Adrenal gland (tissue), 19 donors: ENCODE results near the gene NAP1L1. TPM values are rescaled to one million over a fixed set of nuclear protein-coding genes. Genes with fewer than 3 reads are reported as not detected.

ENCODE experiments used
- DNase-seq, 7 donors: peaks; one replicate each; pipeline ENCODE4 v3.0.0-alpha.2; 2019 to 2020
- H3K27ac ChIP-seq, 5 donors: fragments of 200-600 bp; sonication (generic) in 4 of 5; 1 replicate in 3 of 5; 2 replicates in 2 of 5; pipeline versions ENCODE4 v1.5.1 to v1.8.0; 2016 to 2020; ENCODE audit warnings: mild to moderate bottlenecking in 1 of 5
- H3K27me3 ChIP-seq: fragments of 200-600 bp; 2 replicates; pipeline ENCODE4 v1.8.0; 2021
- H3K36me3 ChIP-seq, 2 donors: fragments of 200-600 bp; replicated peaks in 1 of 2; 1 replicate in 1 of 2; 2 replicates in 1 of 2; pipeline versions ENCODE4 v1.5.1 to v1.8.0; 2018 to 2022
- H3K4me1 ChIP-seq, 2 donors: fragments of 200-600 bp; replicated peaks in 1 of 2; 1 replicate in 1 of 2; 2 replicates in 1 of 2; pipeline versions ENCODE4 v1.5.1 to v1.8.0; 2018 to 2021
- H3K4me3 ChIP-seq, 4 donors: fragments of 200-600 bp; sonication (generic) in 3 of 4; one replicate each; pipeline ENCODE4 v1.5.1; 2016 to 2018
- H3K9me3 ChIP-seq, 3 donors: fragments of 200-600 bp; sonication (generic) in 1 of 3; replicated peaks in 1 of 3; 1 replicate in 2 of 3; 2 replicates in 1 of 3; pipeline versions ENCODE4 v1.5.1 to v1.8.0; 2016 to 2021
- CTCF ChIP-seq, 6 experiments: fragments of 450-650 bp in 4 of 6; fragments of 200-600 bp in 2 of 6; sonication (generic) in 1 of 6; IDR thresholded peaks; 1 replicate in 5 of 6; 2 replicates in 1 of 6; pipeline versions ENCODE4 v1.5.1 to v1.8.0; 2016 to 2021; ENCODE audit warnings: antibody characterized with exemption in 6 of 6, mild to moderate bottlenecking in 2 of 6, moderate library complexity in 1 of 6
- POLR2A ChIP-seq, 2 donors: fragments of 450-650 bp; IDR thresholded peaks; one replicate each; pipeline ENCODE4 v1.6.1; 2017; ENCODE audit warnings: antibody characterized with exemption in 2 of 2, mild to moderate bottlenecking in 2 of 2, moderate library complexity in 1 of 2
- WGBS, 4 donors: extraction: QIAGEN DNeasy Blood & Tissue Kit in 2 of 4; methylation state at CpG; one replicate each; pipeline versions ENCODE4 v1.1.5 to v1.1.7; 2013 to 2017; 5-methylcytosine and 5-hydroxymethylcytosine counted together
- intact Hi-C, 2 donors: fragments of 100-400 bp; cut with DNase I; formaldehyde crosslinking; loops; one replicate each; pipeline versions ENCODE4 v1.14.1 to v1.15.0; 2022 to 2023
- long read RNA-seq, 10 donors: library from polyadenylated mRNA in 3 of 10; unstranded in 2 of 10; stranded (forward) in 1 of 10; transcript quantifications; one replicate each; pipeline ENCODE4 v2.0.0 and lab custom pipeline, GENCODE V29; 2021 to 2026
- polyA plus RNA-seq, 3 donors: library from polyadenylated mRNA; stranded (reverse); fragments of 200-250 nt in 2 of 3; fragments of 350-450 nt in 1 of 3; fragmentation: Illumina TruSeq in 1 of 3; extraction: RNeasy Lipid Tissue Mini Kit (QIAGEN cat#74804) in 1 of 3; gene quantifications; one replicate each; pipeline ENCODE4 v1.2.3, GENCODE V29; 2013 to 2014
- total RNA-seq, 9 donors: library from RNA; depleted of rRNA in 4 of 9; stranded (reverse); fragments of >200 nt in 4 of 9; fragments of 120-200 nt in 1 of 9; fragmentation: NEBNext Ultra II Directional in 1 of 9; extraction: Animal tissue kit (Norgen Biotek cat#: 25700) in 1 of 9; gene quantifications; one replicate each; pipeline versions ENCODE4 v1.1.0 to v1.2.4, GENCODE V29; 2013 to 2023
- donor health status: healthy with polysubstance abuse.
- donor health status: Bipolar disorder and iron deficiency.
- donor health status: DM: yes; HTN: yes; CAD: no.
- donor health status: DM: no; HTN: no; CAD: no.
- donor health status: DM: no; HTN: no; CAD: no.
- donor health status: DM: yes; HTN: yes; CAD: no.

The NAP1L1 gene
- total RNA-seq (100 to 1,000 TPM; 216 to 518 (median 352) TPM), polyA plus RNA-seq (100 to 1,000 TPM; 260 to 356 (median 341) TPM)
- long read RNA-seq, donor 1, full-length matches to known transcripts = 32 of 62 reads
- long read RNA-seq, donor 1, partial matches to known transcripts = 22 of 62 reads
- long read RNA-seq, donor 1, other reads (novel, unspliced or antisense) = 8 of 62 reads
- long read RNA-seq, donor 2, full-length matches to known transcripts = 47 of 81 reads
- long read RNA-seq, donor 2, partial matches to known transcripts = 29 of 81 reads
- long read RNA-seq, donor 2, other reads (novel, unspliced or antisense) = 5 of 81 reads
- long read RNA-seq, donor 3, full-length matches to known transcripts = 21 of 29 reads
- long read RNA-seq, donor 3, partial matches to known transcripts = 8 of 29 reads
- long read RNA-seq, donor 3, other reads (novel, unspliced or antisense) = 0 of 29 reads
- long read RNA-seq, donor 4, full-length matches to known transcripts = 31 of 107 reads
- long read RNA-seq, donor 4, partial matches to known transcripts = 53 of 107 reads
- long read RNA-seq, donor 4, other reads (novel, unspliced or antisense) = 23 of 107 reads
- long read RNA-seq, donor 5, full-length matches to known transcripts = 80 of 102 reads
- long read RNA-seq, donor 5, partial matches to known transcripts = 6 of 102 reads
- long read RNA-seq, donor 5, other reads (novel, unspliced or antisense) = 16 of 102 reads
- long read RNA-seq, donor 6, full-length matches to known transcripts = 37 of 105 reads
- long read RNA-seq, donor 6, partial matches to known transcripts = 49 of 105 reads
- long read RNA-seq, donor 6, other reads (novel, unspliced or antisense) = 19 of 105 reads
- long read RNA-seq, donor 7, full-length matches to known transcripts = 25 of 50 reads
- long read RNA-seq, donor 7, partial matches to known transcripts = 25 of 50 reads
- long read RNA-seq, donor 7, other reads (novel, unspliced or antisense) = 0 of 50 reads
- long read RNA-seq, donor 8, full-length matches to known transcripts = 48 of 73 reads
- long read RNA-seq, donor 8, partial matches to known transcripts = 11 of 73 reads
- long read RNA-seq, donor 8, other reads (novel, unspliced or antisense) = 14 of 73 reads
- long read RNA-seq, donor 9, full-length matches to known transcripts = 31 of 43 reads
- long read RNA-seq, donor 9, partial matches to known transcripts = 12 of 43 reads
- long read RNA-seq, donor 9, other reads (novel, unspliced or antisense) = 0 of 43 reads
- long read RNA-seq, donor 10, full-length matches to known transcripts = 17 of 17 reads
- long read RNA-seq, donor 10, partial matches to known transcripts = 0 of 17 reads
- long read RNA-seq, donor 10, other reads (novel, unspliced or antisense) = 0 of 17 reads

GRCh38 chr12:76083904-76084862 lies at the start of gene NAP1L1:
NAP1L1 (minus strand) TSS chr12:76084685; CDS start chr12:76074219, 10,466 bp downstream.
- TF ChIP-seq CTCF (IDR thresholded peaks at IDR 0.05) (peak in 1 of 6 experiments; percentile 2), POLR2A (IDR thresholded peaks at IDR 0.05) (peak; percentile 92 to 95)
- 0% methylated on average over 27 to 100 of the region's 100 CpGs; no CpG with 5 or more reads in 1 of the 4 donors for WGBS, 4 donors
- Histone ChIP-seq H3K27ac (peak within 1 kb of the TSS; percentile 97 to 99 (median 99)), H3K36me3 (no peaks in the 10 kb centered on the region), H3K9me3 (peaks cover 0 to under 1% (median 0%) of the 10 kb centered on the region in 3 donors), H3K4me3 (peak within 1 kb of the TSS; percentile 52 to 94 (median 90)), H3K27me3 (no peaks in the 10 kb centered on the region), H3K4me1 (peaks cover 12 to 28% of the 10 kb centered on the region in 2 donors)
- intact Hi-C loops = no loop called here
- DNase-seq = peak; percentile 98 to 99 (median 99)

- DNase-seq = no peak
- no peaks in the 10 kb centered on the region for H3K27me3 ChIP-seq
- intact Hi-C loops = no loop called here
- peaks cover 0 to 5% of the 10 kb centered on the region in 2 donors for H3K4me1 ChIP-seq
- H3K36me3 ChIP-seq = no peaks in the 10 kb centered on the region
- TF ChIP-seq CTCF (IDR thresholded peaks at IDR 0.05) = no peak
- TF ChIP-seq POLR2A (IDR thresholded peaks at IDR 0.05) = no peak
- H3K9me3 ChIP-seq = no peaks in the 10 kb centered on the region
- 89 to 96% (median 93%) methylated on average over 5 of the region's 5 CpGs for WGBS, 4 donors
- H3K4me3 ChIP-seq = no peak overlapping the region
- no peak overlapping the region for H3K27ac ChIP-seq
Observed at GRCh38 chr12:76127588-76127987, 43.1 kb upstream of the NAP1L1 start.

- Histone ChIP-seq H3K9me3 (no peaks in the 10 kb centered on the region), H3K27ac (no peak overlapping the region), H3K4me1 (peaks cover 0 to 5% of the 10 kb centered on the region in 2 donors), H3K36me3 (no peaks in the 10 kb centered on the region), H3K4me3 (no peak overlapping the region), H3K27me3 (no peaks in the 10 kb centered on the region)
- intact Hi-C loops = no loop called here
- DNase-seq = no peak
- TF ChIP-seq CTCF (IDR thresholded peaks at IDR 0.05) (no peak), POLR2A (IDR thresholded peaks at IDR 0.05) (no peak)
- WGBS, 4 donors = 68 to 81% (median 71%) methylated on average over 5 of the region's 5 CpGs
Observed at GRCh38 chr12:76124456-76124855, 40.0 kb upstream of the NAP1L1 start.
